NB4 (cell line): ENCODE measurements around the gene SMCO1.

Experiments used
- MYC ChIP-seq: IDR thresholded peaks from 2 replicates; pipeline ENCODE4 v1.6.1; 2011; ENCODE audit warnings: low read depth, low read length
- POLR2A ChIP-seq: IDR thresholded peaks from 2 replicates; pipeline ENCODE4 v1.6.1; 2011; ENCODE audit warnings: mild to moderate bottlenecking; ENCODE audit not compliant: insufficient read length; ENCODE audit errors: extremely low read depth
- TF ChIP-seq, protein P1 (sequence below): IDR thresholded peaks from one replicate; pipeline ENCODE4 v1.5.1; 2012; ENCODE audit warnings: low read depth, low read length
- TF ChIP-seq, protein P2 (sequence below): IDR thresholded peaks from 2 replicates; pipeline ENCODE4 v1.6.1; 2011; ENCODE audit warnings: low read depth, low read length

DNA sequence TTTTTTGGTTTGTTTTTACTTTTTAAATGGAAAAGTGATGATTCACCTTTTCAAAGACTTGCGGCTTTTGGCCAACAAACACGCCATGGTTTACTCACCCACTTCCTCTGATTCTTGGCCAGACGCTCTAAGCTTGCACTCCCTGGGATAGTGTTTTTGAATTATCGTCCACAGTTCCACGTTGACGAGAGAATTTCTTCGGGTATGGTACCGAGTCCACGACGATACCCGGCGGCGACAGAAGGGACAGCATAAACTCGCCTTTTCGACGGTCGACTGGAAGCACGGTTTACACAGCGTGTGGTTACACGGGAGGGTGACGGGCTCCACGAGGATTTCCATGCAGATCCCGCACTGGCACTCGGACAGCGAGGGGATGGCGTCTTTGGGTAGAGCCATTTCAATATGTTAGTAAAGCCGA lies 12.4 kb downstream of the SMCO1 start:
- TF ChIP-seq, protein P1, sequence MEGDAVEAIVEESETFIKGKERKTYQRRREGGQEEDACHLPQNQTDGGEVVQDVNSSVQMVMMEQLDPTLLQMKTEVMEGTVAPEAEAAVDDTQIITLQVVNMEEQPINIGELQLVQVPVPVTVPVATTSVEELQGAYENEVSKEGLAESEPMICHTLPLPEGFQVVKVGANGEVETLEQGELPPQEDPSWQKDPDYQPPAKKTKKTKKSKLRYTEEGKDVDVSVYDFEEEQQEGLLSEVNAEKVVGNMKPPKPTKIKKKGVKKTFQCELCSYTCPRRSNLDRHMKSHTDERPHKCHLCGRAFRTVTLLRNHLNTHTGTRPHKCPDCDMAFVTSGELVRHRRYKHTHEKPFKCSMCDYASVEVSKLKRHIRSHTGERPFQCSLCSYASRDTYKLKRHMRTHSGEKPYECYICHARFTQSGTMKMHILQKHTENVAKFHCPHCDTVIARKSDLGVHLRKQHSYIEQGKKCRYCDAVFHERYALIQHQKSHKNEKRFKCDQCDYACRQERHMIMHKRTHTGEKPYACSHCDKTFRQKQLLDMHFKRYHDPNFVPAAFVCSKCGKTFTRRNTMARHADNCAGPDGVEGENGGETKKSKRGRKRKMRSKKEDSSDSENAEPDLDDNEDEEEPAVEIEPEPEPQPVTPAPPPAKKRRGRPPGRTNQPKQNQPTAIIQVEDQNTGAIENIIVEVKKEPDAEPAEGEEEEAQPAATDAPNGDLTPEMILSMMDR: no peak
- TF ChIP-seq POLR2A (no peak), MYC (no peak; the same call in 1 of the 2 replicates)
- TF ChIP-seq, protein P2, sequence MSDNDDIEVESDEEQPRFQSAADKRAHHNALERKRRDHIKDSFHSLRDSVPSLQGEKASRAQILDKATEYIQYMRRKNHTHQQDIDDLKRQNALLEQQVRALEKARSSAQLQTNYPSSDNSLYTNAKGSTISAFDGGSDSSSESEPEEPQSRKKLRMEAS: peak; percentile 3; the same call in 1 of the 2 replicates
